CD14-positive monocyte (primary cell): ENCODE measurements around the gene GNAS. TPM values are rescaled to one million over a fixed set of nuclear protein-coding genes. Genes with fewer than 3 reads are reported as not detected.
A peak's percentile ranks its signal among the peaks of the same experiment; 100 is the strongest.

ENCODE experiments used
- DNase-seq, 3 donors: peaks; one replicate each; pipeline ENCODE4 v3.0.0-alpha.2; 2011 to 2022
- H2AFZ ChIP-seq: 2 replicates; pipeline ENCODE4 v1.6.0; 2012; ENCODE audit warnings: mild to moderate bottlenecking, low read depth, low read length, inconsistent platforms; ENCODE audit not compliant: insufficient read depth, poor library complexity, severe bottlenecking
- H3K27ac ChIP-seq, 2 donors: 1 replicate in 1 of 2; 2 replicates in 1 of 2; pipeline ENCODE4 v1.5.1; 2012 to 2013; ENCODE audit warnings: low read length in 2 of 2, control low read depth in 1 of 2, inconsistent platforms in 1 of 2, low read depth in 1 of 2, mild to moderate bottlenecking in 1 of 2
- H3K27me3 ChIP-seq, 2 donors: one replicate each; pipeline versions ENCODE4 v1.6.0 to v1.6.1; 2011 to 2013; ENCODE audit warnings: low read length in 2 of 2; ENCODE audit not compliant: control insufficient read depth in 2 of 2, insufficient read depth in 2 of 2
- H3K36me3 ChIP-seq, 2 donors: replicated peaks in 1 of 2; 1 replicate in 1 of 2; 2 replicates in 1 of 2; pipeline versions ENCODE4 v1.5.1 to v1.6.1; 2012 to 2013; ENCODE audit warnings: low read length in 2 of 2, control low read depth in 1 of 2, inconsistent platforms in 1 of 2, mild to moderate bottlenecking in 1 of 2; ENCODE audit not compliant: insufficient read depth in 2 of 2, control insufficient read depth in 1 of 2
- H3K4me1 ChIP-seq, 2 donors: 1 replicate in 1 of 2; 2 replicates in 1 of 2; pipeline versions ENCODE4 v1.5.1 to v1.6.1; 2012 to 2013; ENCODE audit warnings: low read length in 2 of 2, control low read depth in 1 of 2, inconsistent platforms in 1 of 2, mild to moderate bottlenecking in 1 of 2, moderate library complexity in 1 of 2; ENCODE audit not compliant: insufficient read depth in 2 of 2, control insufficient read depth in 1 of 2
- H3K4me2 ChIP-seq: replicated peaks from 2 replicates; pipeline ENCODE3; 2012; ENCODE audit warnings: low read length, moderate library complexity, mild to moderate bottlenecking; ENCODE audit not compliant: poor library complexity, severe bottlenecking; ENCODE audit errors: extremely low read depth
- H3K4me3 ChIP-seq, 3 experiments: fragments of 200-600 bp in 1 of 3; sonication (generic) in 1 of 3; replicated peaks in 1 of 3; 1 replicate in 2 of 3; 2 replicates in 1 of 3; pipeline ENCODE4 v1.5.1; 2011 to 2013; ENCODE audit warnings: low read length in 3 of 3, mild to moderate bottlenecking in 3 of 3, control low read depth in 2 of 3, low read depth in 2 of 3, inconsistent platforms in 1 of 3, moderate library complexity in 1 of 3
- H3K79me2 ChIP-seq: 2 replicates; pipeline ENCODE4 v1.6.0; 2012; ENCODE audit warnings: mild to moderate bottlenecking, control low read depth, inconsistent platforms, low read length, moderate library complexity; ENCODE audit not compliant: insufficient read depth
- H3K9ac ChIP-seq: 2 replicates; pipeline ENCODE4 v1.6.0; 2017; ENCODE audit warnings: low read length, mild to moderate bottlenecking; ENCODE audit not compliant: insufficient read depth, poor library complexity, severe bottlenecking
- H3K9me3 ChIP-seq, 2 donors: replicated peaks in 1 of 2; 1 replicate in 1 of 2; 2 replicates in 1 of 2; pipeline versions ENCODE4 v1.5.1 to v1.6.1; 2012 to 2013; ENCODE audit warnings: low read length in 2 of 2, control low read depth in 1 of 2; ENCODE audit not compliant: control insufficient read depth in 1 of 2, insufficient read depth in 1 of 2
- H4K20me1 ChIP-seq: 2 replicates; pipeline ENCODE4 v1.6.0; 2012; ENCODE audit warnings: mild to moderate bottlenecking, low read length, control low read depth, moderate library complexity; ENCODE audit not compliant: insufficient read depth
- H3K27ac Mint-ChIP-seq, 7 donors: one replicate each; pipeline ENCODE4 v1.8.0; 2020; ENCODE audit warnings: mild to moderate bottlenecking in 7 of 7, mixed read lengths in 7 of 7, moderate library complexity in 6 of 7, inconsistent platforms in 2 of 7
- H3K27me3 Mint-ChIP-seq, 3 donors: one replicate each; pipeline ENCODE4 v1.8.0; 2021 to 2022; ENCODE audit warnings: low read depth in 3 of 3, mild to moderate bottlenecking in 3 of 3, mixed read lengths in 3 of 3, moderate library complexity in 3 of 3, inconsistent platforms in 1 of 3
- H3K36me3 Mint-ChIP-seq, 2 donors: one replicate each; pipeline ENCODE4 v1.8.0; 2020; ENCODE audit warnings: mixed read lengths in 2 of 2, inconsistent platforms in 1 of 2, mild to moderate bottlenecking in 1 of 2
- H3K4me1 Mint-ChIP-seq: one replicate; pipeline ENCODE4 v1.8.0; 2020; ENCODE audit warnings: mild to moderate bottlenecking, mixed read lengths
- H3K4me3 Mint-ChIP-seq, 2 donors: one replicate each; pipeline ENCODE4 v1.8.0; 2020; ENCODE audit warnings: mild to moderate bottlenecking in 2 of 2, mixed read lengths in 2 of 2, moderate library complexity in 1 of 2
- H3K9me3 Mint-ChIP-seq, 7 donors: one replicate each; pipeline ENCODE4 v1.8.0; 2020 to 2022; ENCODE audit warnings: mixed read lengths in 7 of 7, mild to moderate bottlenecking in 6 of 7, moderate library complexity in 6 of 7, inconsistent platforms in 2 of 7
- CTCF ChIP-seq: fragments of 200-600 bp; IDR thresholded peaks from one replicate; pipeline ENCODE4 v1.8.0; 2022; ENCODE audit warnings: antibody characterized with exemption, mild to moderate bottlenecking
- WGBS: methylation state at CpG from one replicate; pipeline ENCODE4 v1.1.5; 2013; ENCODE audit warnings: missing lambda C conversion rate; ENCODE audit not compliant: insufficient coverage; 5-methylcytosine and 5-hydroxymethylcytosine counted together
- intact Hi-C, 2 donors: fragments of 100-400 bp; cut with micrococcal nuclease; formaldehyde crosslinking; loops; one replicate each; pipeline versions ENCODE4 v1.15.0 to v1.15.1; 2023
- polyA plus RNA-seq, 3 donors: library from polyadenylated mRNA; depleted of rRNA in 1 of 3; unstranded in 2 of 3; stranded (reverse) in 1 of 3; fragments of 300-500 nt in 2 of 3; fragments of >200 nt in 1 of 3; fragmentation: Illumina TruSeq in 2 of 3; gene quantifications; 1 replicate in 2 of 3; 2 replicates in 1 of 3; pipeline ENCODE4 v1.2.3, GENCODE V29; 2012 to 2021

GNAS gene
- polyA plus RNA-seq, 3 donors: 109 to 1,105 (median 124) TPM

- Histone ChIP-seq H3K4me1 (peaks cover 19 to 29% of the 10 kb centered on the region in 2 donors), H3K27ac (no peak overlapping the region), H4K20me1 (peaks cover 91% of the 10 kb centered on the region), H2AFZ (no peak overlapping the region), H3K4me2 (no peak overlapping the region), H3K4me3 (no peak overlapping the region), H3K9me3 (no peaks in the 10 kb centered on the region), H3K79me2 (peaks cover 88% of the 10 kb centered on the region), H3K36me3 (peaks cover 33 to 88% of the 10 kb centered on the region in 2 donors), H3K9ac (no peak overlapping the region), H3K27me3 (no peaks in the 10 kb centered on the region)
- 90% methylated on average over 2 of the region's 7 CpGs for WGBS
- TF ChIP-seq CTCF: no peak
- peaks cover 52 to 75% of the 10 kb centered on the region in 2 donors for H3K36me3 Mint-ChIP-seq
- no peaks in the 10 kb centered on the region for H3K9me3 Mint-ChIP-seq
- intact Hi-C loops: loop anchor here in 1 of 2 donors (10.0 kb wide), 1 partner anchor 246 kb away; the partner anchor contains the start of gene STX16
- DNase-seq: no peak
- no peaks in the 10 kb centered on the region for H3K27me3 Mint-ChIP-seq
- no peak overlapping the region for H3K4me3 Mint-ChIP-seq
- peaks cover 38% of the 10 kb centered on the region for H3K4me1 Mint-ChIP-seq
- no peak overlapping the region for H3K27ac Mint-ChIP-seq
Observed at GRCh38 chr20:58900397-58900796, 47.9 kb downstream of the GNAS start.

- Mint-ChIP-seq H3K4me1 (peaks cover 33% of the 10 kb centered on the region), H3K27me3 (no peaks in the 10 kb centered on the region), H3K36me3 (peaks cover 56 to 76% of the 10 kb centered on the region in 2 donors), H3K9me3 (no peaks in the 10 kb centered on the region), H3K4me3 (no peak overlapping the region), H3K27ac (peak overlapping the region in 2 of 7 donors; percentile 14 to 61)
- Histone ChIP-seq H3K4me1 (peaks cover 22 to 28% of the 10 kb centered on the region in 2 donors), H2AFZ (no peak overlapping the region), H3K36me3 (peaks cover 42 to 85% of the 10 kb centered on the region in 2 donors), H3K4me2 (no peak overlapping the region), H3K9me3 (no peaks in the 10 kb centered on the region), H3K27me3 (no peaks in the 10 kb centered on the region), H3K27ac (no peak overlapping the region), H3K79me2 (peaks cover 83% of the 10 kb centered on the region), H3K9ac (no peak overlapping the region), H4K20me1 (peaks cover 78% of the 10 kb centered on the region), H3K4me3 (no peak overlapping the region)
- DNase-seq: no peak
- 96% methylated on average over 5 of the region's 19 CpGs for WGBS
- TF ChIP-seq CTCF: no peak
- intact Hi-C loops: loop anchor here in 1 of 2 donors (10.0 kb wide), 1 partner anchor 247 kb away; the partner anchor contains the start of gene STX16
Observed at GRCh38 chr20:58901488-58902402, 49.2 kb downstream of the GNAS start.
